Measurements from ENCODE around the gene CLDN14.

CLDN14 gene

GRCh38 chr21:36501589-36501892, 21.6 kb upstream of the CLDN14 start:
- no peak for DNase-seq (ENCODE audit: low read depth)

- peak; percentile 44 for DNase-seq (ENCODE audit: low read depth)
Measured at GRCh38 chr21:36499578-36500471, 19.9 kb upstream of the CLDN14 start.

- no peak for DNase-seq (ENCODE audit: low read depth)
Measured at GRCh38 chr21:36494557-36494956, 14.6 kb upstream of the CLDN14 start.

GRCh38 chr21:36491209-36491910, 11.4 kb upstream of the CLDN14 start:
- peak; percentile 77 for DNase-seq (ENCODE audit: low read depth)

GRCh38 chr21:36489776-36490165, 9.8 kb upstream of the CLDN14 start:
- DNase-seq (ENCODE audit: low read depth) = no peak

- DNase-seq (ENCODE audit: low read depth) = no peak
Measured at GRCh38 chr21:36489103-36489775, 9.3 kb upstream of the CLDN14 start.

- DNase-seq (ENCODE audit: low read depth) = peak; percentile 80
Measured at GRCh38 chr21:36487641-36488307, 7.9 kb upstream of the CLDN14 start.

GRCh38 chr21:36486246-36486645, 6.3 kb upstream of the CLDN14 start:
- no peak for DNase-seq (ENCODE audit: low read depth)

- no peak for DNase-seq (ENCODE audit: low read depth)
Measured at GRCh38 chr21:36485476-36485875, 5.6 kb upstream of the CLDN14 start.

GRCh38 chr21:36483095-36483494, 3.2 kb upstream of the CLDN14 start:
- DNase-seq (ENCODE audit: low read depth) = no peak

- DNase-seq (ENCODE audit: low read depth) = no peak
Measured at GRCh38 chr21:36482673-36483072, 2.8 kb upstream of the CLDN14 start.

GRCh38 chr21:36482181-36482580, 2.3 kb upstream of the CLDN14 start:
- no peak for DNase-seq (ENCODE audit: low read depth)

GRCh38 chr21:36481639-36482038, 1.7 kb upstream of the CLDN14 start:
- DNase-seq (ENCODE audit: low read depth) = no peak

- DNase-seq (ENCODE audit: low read depth) = no peak
Measured at GRCh38 chr21:36480618-36481017, 696 bp upstream of the CLDN14 start.

GRCh38 chr21:36478941-36479340, 981 bp downstream of the CLDN14 start:
- peak; percentile 34 for DNase-seq (ENCODE audit: low read depth)

- DNase-seq (ENCODE audit: low read depth) = peak; percentile 96
Measured at GRCh38 chr21:36478207-36478701, 1.7 kb downstream of the CLDN14 start.

- no peak for DNase-seq (ENCODE audit: low read depth)
Measured at GRCh38 chr21:36477559-36477958, 2.4 kb downstream of the CLDN14 start.

GRCh38 chr21:36477001-36477400, 2.9 kb downstream of the CLDN14 start:
- DNase-seq (ENCODE audit: low read depth) = no peak

- peak; percentile 31 for DNase-seq (ENCODE audit: low read depth)
Measured at GRCh38 chr21:36476541-36476940, 3.4 kb downstream of the CLDN14 start.

GRCh38 chr21:36474591-36474990, 5.3 kb downstream of the CLDN14 start:
- no peak for DNase-seq (ENCODE audit: low read depth)

- no peak for DNase-seq (ENCODE audit: low read depth)
Measured at GRCh38 chr21:36473203-36473602, 6.7 kb downstream of the CLDN14 start.

- no peak for DNase-seq (ENCODE audit: low read depth)
Measured at GRCh38 chr21:36472377-36472776, 7.5 kb downstream of the CLDN14 start.
